ENCODE measurements around the gene SLC38A8.

DNA sequence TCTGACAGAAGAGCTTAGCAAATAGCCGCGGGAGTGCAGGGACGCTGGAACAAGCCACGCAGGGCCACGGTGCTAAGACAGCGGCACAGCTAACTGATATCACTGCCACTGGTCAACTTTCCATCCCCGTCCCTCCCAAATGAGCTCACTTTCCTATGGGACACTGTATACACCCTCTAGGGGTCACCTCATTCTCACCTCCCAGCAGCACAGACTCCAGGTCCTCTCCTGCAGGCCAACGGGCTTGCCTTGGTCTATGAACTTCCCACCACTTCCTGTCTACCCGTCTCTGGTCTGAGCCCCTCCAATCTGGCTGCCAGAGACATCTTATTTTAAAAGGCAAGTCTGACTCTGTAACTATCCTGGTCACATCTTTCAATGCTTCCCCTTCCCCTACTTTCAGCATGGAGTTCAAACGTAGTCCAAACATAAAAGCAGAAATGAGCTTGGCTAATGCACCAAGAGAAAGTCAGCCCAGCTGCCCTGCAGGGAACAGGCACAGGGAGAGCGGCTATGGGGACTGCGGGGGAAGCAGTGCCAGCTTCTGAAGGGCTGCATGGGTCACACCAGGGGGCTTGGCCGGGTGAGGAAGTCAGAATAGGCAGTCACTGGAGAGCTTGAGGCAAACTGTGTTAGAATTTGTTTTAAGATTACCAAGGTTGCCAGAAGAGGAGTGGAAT, 26.3 kb upstream of the SLC38A8 start:
- TF ChIP-seq, protein P1, sequence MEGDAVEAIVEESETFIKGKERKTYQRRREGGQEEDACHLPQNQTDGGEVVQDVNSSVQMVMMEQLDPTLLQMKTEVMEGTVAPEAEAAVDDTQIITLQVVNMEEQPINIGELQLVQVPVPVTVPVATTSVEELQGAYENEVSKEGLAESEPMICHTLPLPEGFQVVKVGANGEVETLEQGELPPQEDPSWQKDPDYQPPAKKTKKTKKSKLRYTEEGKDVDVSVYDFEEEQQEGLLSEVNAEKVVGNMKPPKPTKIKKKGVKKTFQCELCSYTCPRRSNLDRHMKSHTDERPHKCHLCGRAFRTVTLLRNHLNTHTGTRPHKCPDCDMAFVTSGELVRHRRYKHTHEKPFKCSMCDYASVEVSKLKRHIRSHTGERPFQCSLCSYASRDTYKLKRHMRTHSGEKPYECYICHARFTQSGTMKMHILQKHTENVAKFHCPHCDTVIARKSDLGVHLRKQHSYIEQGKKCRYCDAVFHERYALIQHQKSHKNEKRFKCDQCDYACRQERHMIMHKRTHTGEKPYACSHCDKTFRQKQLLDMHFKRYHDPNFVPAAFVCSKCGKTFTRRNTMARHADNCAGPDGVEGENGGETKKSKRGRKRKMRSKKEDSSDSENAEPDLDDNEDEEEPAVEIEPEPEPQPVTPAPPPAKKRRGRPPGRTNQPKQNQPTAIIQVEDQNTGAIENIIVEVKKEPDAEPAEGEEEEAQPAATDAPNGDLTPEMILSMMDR (IDR thresholded peaks at IDR 0.05): no peak
- TF ChIP-seq POLR2A (IDR thresholded peaks at IDR 0.05): no peak

Measured in Peyer's patch (tissue), 4 donors.